ENCODE results near the gene MRPL55. TPM values are rescaled to one million over a fixed set of nuclear protein-coding genes. Genes with fewer than 3 reads are reported as not detected.
A peak's percentile ranks its signal among the peaks of the same experiment; 100 is the strongest.

Gene MRPL55
- total RNA-seq, 4 donors from 2014 or later: 99.3 to 161 (median 119) TPM

DNA sequence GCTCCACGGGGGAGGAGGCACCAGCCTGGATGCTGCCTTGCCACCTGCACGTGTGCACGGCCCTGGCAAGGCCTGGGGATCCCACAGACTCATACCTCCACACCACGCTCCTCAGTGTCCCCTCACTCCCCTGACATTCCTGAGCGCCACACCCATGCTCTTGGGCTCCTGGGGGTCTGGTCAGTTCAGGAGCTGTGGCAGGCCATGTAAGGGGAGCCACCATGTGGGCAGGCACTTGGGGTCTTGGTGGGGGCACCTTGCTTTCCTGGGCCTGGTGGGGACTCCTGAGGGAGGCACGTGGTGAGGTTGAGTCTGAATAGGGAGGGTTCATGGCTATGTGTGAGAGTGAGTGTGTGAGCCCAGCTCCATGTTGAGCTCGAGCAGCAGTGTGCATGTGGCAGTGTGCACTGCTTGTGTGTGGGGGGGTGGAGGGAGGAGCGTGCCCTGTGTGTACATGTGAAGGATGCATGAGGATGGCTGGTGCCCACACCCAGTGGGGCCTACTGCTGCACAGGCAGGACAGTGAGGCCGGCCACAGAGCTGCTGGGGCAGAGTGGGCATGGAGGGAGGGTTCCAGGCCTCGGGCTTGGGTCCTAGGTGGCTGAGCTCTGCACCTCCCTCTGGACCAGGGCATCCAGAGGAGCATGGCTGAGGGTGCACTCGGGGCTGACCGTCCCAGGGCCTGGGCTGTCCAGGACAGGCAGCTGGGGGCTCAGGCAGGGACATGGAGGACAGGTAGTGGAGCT is 42.3 kb upstream of the MRPL55 start:
- Histone ChIP-seq H3K27me3 (no peaks in the 10 kb centered on the region), H3K9me3 (no peaks in the 10 kb centered on the region), H3K4me3 (peak overlapping the region; percentile 36), H3K4me1 (peaks cover 66% of the 10 kb centered on the region), H3K36me3 (peaks cover 26% of the 10 kb centered on the region), H3K27ac (peak overlapping the region; percentile 73)
- TF ChIP-seq POLR2A (IDR thresholded peaks at IDR 0.05) (no peak), POLR2AphosphoS5 (IDR thresholded peaks at IDR 0.05) (no peak), EP300 (IDR thresholded peaks at IDR 0.05) (no peak)
- TF ChIP-seq, protein P1, sequence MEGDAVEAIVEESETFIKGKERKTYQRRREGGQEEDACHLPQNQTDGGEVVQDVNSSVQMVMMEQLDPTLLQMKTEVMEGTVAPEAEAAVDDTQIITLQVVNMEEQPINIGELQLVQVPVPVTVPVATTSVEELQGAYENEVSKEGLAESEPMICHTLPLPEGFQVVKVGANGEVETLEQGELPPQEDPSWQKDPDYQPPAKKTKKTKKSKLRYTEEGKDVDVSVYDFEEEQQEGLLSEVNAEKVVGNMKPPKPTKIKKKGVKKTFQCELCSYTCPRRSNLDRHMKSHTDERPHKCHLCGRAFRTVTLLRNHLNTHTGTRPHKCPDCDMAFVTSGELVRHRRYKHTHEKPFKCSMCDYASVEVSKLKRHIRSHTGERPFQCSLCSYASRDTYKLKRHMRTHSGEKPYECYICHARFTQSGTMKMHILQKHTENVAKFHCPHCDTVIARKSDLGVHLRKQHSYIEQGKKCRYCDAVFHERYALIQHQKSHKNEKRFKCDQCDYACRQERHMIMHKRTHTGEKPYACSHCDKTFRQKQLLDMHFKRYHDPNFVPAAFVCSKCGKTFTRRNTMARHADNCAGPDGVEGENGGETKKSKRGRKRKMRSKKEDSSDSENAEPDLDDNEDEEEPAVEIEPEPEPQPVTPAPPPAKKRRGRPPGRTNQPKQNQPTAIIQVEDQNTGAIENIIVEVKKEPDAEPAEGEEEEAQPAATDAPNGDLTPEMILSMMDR (IDR thresholded peaks at IDR 0.05): no peak
- 68% methylated on average over 6 of the region's 12 CpGs for WGBS
- DNase-seq (ENCODE audit: low spot score in 2 of 2): peak in 1 of 2 donors; percentile 66

DNA sequence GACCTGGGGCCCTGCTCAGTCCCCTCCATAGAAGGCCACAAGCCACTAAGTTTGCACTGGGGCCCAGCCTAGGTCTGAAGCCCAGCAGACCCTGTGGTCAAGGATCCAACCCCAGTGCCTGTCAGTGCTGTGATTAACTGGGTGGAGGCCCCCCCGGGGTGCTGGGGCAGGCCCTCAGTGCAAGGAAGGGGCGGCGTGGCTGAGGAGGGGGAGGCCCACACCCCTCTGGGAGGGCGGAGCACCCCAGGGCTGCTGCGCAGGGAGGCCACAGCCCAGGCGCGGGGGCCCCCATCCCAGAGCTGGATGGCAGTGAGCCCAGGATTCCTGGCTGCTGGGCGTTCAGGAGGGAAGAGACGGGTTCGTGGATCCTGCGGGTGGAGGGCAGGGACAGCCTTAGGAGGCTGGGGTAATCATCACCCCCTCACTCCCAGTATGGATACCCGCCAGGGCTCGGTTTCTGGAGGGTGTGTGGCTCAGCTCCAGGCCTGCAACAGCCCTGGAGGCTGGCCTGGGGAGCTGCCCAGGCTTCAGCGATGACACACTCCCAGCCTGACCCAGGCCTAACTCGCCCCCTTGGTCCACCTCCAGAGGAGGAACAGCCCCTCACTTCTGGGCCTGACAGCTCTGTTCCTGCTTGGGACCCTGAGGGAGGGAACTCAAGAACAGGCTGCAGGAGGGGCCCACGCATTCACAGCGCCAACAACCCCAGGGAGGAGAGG is 41.5 kb upstream of the MRPL55 start:
- Histone ChIP-seq H3K36me3 (peaks cover 34% of the 10 kb centered on the region), H3K27me3 (no peaks in the 10 kb centered on the region), H3K9me3 (no peaks in the 10 kb centered on the region), H3K4me3 (peak overlapping the region; percentile 36), H3K4me1 (peaks cover 73% of the 10 kb centered on the region), H3K27ac (peak overlapping the region; percentile 73)
- DNase-seq (ENCODE audit: low spot score in 2 of 2): peak in 1 of 2 donors; percentile 81
- TF ChIP-seq POLR2A (IDR thresholded peaks at IDR 0.05) (peak in 1 of 2 donors; percentile 15), POLR2AphosphoS5 (IDR thresholded peaks at IDR 0.05) (no peak)
- WGBS: no CpG with 5 or more reads among the region's 17 CpGs

GRCh38 chr1:228150120-228150460 is 41.0 kb upstream of the MRPL55 start:
- H3K27ac ChIP-seq: peak overlapping the region; percentile 73
- H3K4me1 ChIP-seq: peaks cover 75% of the 10 kb centered on the region
- WGBS: no CpG with 5 or more reads among the region's 7 CpGs
- H3K9me3 ChIP-seq: no peaks in the 10 kb centered on the region
- TF ChIP-seq POLR2AphosphoS5 (IDR thresholded peaks at IDR 0.05) (no peak), POLR2A (IDR thresholded peaks at IDR 0.05) (no peak), EP300 (IDR thresholded peaks at IDR 0.05) (no peak)
- TF ChIP-seq, protein P1 (IDR thresholded peaks at IDR 0.05): no peak
- peaks cover 39% of the 10 kb centered on the region for H3K36me3 ChIP-seq
- peak overlapping the region; percentile 36 for H3K4me3 ChIP-seq
- no peak for DNase-seq (ENCODE audit: low spot score in 2 of 2)
- H3K27me3 ChIP-seq: no peaks in the 10 kb centered on the region

DNA sequence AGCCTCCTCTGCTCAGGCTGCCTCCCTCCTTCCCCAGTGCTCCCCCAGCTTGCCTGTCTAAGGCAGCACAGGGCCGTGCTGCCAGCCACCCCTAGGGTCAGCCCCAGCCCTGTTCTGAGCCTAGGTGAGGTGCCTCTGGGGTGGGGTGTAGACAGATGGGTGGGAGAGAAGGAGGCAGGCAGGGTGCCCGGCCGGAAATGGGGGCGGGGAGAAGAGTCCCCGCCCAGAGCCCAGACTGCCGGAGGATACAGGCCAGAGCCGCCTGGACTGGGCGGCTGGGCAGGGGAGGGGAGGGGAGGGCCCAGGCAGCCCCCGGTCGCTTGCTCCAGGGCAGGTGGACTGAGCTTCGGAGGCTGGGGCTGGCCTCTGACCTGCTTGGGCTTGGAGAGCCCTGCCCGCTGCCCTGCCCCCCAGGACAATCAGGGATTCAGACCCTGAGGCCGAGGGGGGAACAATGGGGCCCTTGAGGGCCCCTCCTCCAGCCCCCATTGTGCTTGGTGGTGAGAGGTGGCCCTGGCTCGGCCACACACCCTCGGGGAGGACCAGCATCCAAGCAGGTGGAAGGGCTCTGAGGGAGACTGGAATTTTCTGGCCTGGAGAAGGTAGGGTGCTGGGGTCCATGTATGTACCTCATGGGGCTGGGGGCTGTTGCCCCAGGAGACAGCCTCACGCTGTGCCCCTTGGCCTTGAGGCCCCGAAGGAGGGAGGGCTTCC is 40.5 kb upstream of the MRPL55 start, which contains the start of gene GJC2:
Gene GJC2 (plus strand): TSS at position 525 of the 714 bp plus-strand sequence. CDS start 7,829 bp downstream, outside the sequence.
- TF ChIP-seq EP300 (IDR thresholded peaks at IDR 0.05) (no peak), POLR2A (IDR thresholded peaks at IDR 0.05) (no peak), POLR2AphosphoS5 (IDR thresholded peaks at IDR 0.05) (no peak)
- TF ChIP-seq, protein P1 (IDR thresholded peaks at IDR 0.05): no peak
- 20% methylated on average over 3 of the region's 17 CpGs for WGBS
- H3K36me3 ChIP-seq: peaks cover 40% of the 10 kb centered on the region
- peak within 1 kb of the TSS; percentile 73 for H3K27ac ChIP-seq
- peaks cover 76% of the 10 kb centered on the region for H3K4me1 ChIP-seq
- H3K9me3 ChIP-seq: no peaks in the 10 kb centered on the region
- DNase-seq (ENCODE audit: low spot score in 2 of 2): peak in 1 of 2 donors; percentile 75
- no peaks in the 10 kb centered on the region for H3K27me3 ChIP-seq
- H3K4me3 ChIP-seq: peak within 1 kb of the TSS; percentile 36

- no CpG with 5 or more reads among the region's 8 CpGs for WGBS
- DNase-seq (ENCODE audit: low spot score in 2 of 2): peak in 1 of 2 donors; percentile 60
- H3K9me3 ChIP-seq: no peaks in the 10 kb centered on the region
- peak overlapping the region; percentile 36 for H3K4me3 ChIP-seq
- peaks cover 40% of the 10 kb centered on the region for H3K36me3 ChIP-seq
- H3K4me1 ChIP-seq: peaks cover 76% of the 10 kb centered on the region
- no peaks in the 10 kb centered on the region for H3K27me3 ChIP-seq
- H3K27ac ChIP-seq: peak overlapping the region; percentile 73
- TF ChIP-seq, protein P1 (IDR thresholded peaks at IDR 0.05): no peak
- no peak for TF ChIP-seq EP300 (IDR thresholded peaks at IDR 0.05)
- no peak for TF ChIP-seq POLR2AphosphoS5 (IDR thresholded peaks at IDR 0.05)
- TF ChIP-seq POLR2A (IDR thresholded peaks at IDR 0.05): no peak
Observed at GRCh38 chr1:228148935-228149405, 39.9 kb upstream of the MRPL55 start.

Measured in suprapubic skin (tissue), 4 donors.